Measurements from ENCODE around the gene PLEKHA5.

PLEKHA5 gene

GRCh38 chr12:19093218-19093617 is 36.3 kb upstream of the PLEKHA5 start:
- TF ChIP-seq, protein P1, sequence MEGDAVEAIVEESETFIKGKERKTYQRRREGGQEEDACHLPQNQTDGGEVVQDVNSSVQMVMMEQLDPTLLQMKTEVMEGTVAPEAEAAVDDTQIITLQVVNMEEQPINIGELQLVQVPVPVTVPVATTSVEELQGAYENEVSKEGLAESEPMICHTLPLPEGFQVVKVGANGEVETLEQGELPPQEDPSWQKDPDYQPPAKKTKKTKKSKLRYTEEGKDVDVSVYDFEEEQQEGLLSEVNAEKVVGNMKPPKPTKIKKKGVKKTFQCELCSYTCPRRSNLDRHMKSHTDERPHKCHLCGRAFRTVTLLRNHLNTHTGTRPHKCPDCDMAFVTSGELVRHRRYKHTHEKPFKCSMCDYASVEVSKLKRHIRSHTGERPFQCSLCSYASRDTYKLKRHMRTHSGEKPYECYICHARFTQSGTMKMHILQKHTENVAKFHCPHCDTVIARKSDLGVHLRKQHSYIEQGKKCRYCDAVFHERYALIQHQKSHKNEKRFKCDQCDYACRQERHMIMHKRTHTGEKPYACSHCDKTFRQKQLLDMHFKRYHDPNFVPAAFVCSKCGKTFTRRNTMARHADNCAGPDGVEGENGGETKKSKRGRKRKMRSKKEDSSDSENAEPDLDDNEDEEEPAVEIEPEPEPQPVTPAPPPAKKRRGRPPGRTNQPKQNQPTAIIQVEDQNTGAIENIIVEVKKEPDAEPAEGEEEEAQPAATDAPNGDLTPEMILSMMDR (conservative IDR thresholded peaks at IDR 0.05; ENCODE audit: low read depth, low read length), result no peak
- H3K4me3 ChIP-seq (ENCODE audit: low read depth, low read length), result no peak overlapping the region
- DNase-seq (ENCODE audit: low read depth), result peak; percentile 48

- DNase-seq (ENCODE audit: low read depth), result no peak
- TF ChIP-seq, protein P1 (conservative IDR thresholded peaks at IDR 0.05; ENCODE audit: low read depth, low read length), result no peak
- H3K4me3 ChIP-seq (ENCODE audit: low read depth, low read length), result no peak overlapping the region
These were observed 34.2 kb upstream of the PLEKHA5 start for GRCh38 chr12:19095331-19095730.

DNA sequence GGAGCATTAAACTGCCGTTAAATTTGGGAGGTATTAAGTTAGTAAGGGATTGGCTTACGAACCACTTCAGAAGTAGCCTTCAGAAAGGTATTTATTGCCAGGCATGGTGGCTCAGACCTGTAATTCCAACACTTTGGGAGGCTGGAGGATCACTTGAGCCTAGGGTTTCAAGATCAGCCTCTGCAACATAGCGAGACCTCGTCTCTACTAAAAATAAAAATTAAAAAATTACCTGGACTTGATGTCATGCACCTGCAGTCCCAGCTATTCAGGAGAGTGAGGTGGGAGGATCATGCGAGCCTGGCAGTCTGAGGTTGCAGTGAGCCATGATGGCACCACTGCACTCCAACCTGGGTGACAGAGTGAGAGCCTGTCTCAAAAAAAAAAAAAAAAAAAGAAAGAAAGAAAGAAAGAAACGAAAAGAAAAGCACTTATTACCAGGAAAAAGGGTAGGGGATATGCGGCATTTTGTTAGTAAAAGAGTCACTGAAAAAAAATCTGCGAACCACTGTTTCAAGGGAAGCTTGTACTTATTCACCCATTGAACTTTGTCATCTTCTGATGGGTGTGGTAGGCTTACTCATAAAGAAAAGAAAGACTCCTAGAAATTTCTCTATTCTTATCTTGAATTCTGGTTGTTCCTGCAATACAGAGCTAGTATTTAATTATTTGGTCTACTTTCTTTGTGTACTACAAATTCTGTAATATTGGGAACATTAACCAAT is 33.6 kb upstream of the PLEKHA5 start:
- TF ChIP-seq, protein P1 (conservative IDR thresholded peaks at IDR 0.05; ENCODE audit: low read depth, low read length), result no peak
- H3K4me3 ChIP-seq (ENCODE audit: low read depth, low read length), result no peak overlapping the region
- peak; percentile 22 for DNase-seq (ENCODE audit: low read depth)

DNA sequence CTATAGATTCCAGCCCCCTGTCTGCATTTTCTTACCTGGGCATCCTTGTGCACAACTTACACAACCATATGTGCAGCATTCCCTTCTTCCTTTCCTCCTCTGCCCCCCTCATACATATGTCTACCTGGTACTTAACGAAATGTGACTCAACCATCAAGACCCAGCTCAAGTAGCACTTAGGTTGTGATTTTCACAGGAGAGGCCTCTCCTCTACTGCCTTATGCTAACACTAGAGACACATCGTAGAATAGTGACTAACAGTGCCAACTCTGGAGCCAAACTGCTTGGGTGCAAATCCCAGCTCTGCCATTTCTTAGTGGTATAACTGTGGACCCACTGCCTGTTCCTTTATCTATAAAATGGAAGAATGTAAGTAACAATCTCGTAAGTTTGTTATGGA is 24.1 kb upstream of the PLEKHA5 start:
- TF ChIP-seq, protein P1 (conservative IDR thresholded peaks at IDR 0.05; ENCODE audit: low read depth, low read length), result no peak
- H3K4me3 ChIP-seq (ENCODE audit: low read depth, low read length), result no peak overlapping the region
- DNase-seq (ENCODE audit: low read depth), result no peak

- TF ChIP-seq, protein P1 (conservative IDR thresholded peaks at IDR 0.05; ENCODE audit: low read depth, low read length), result no peak
These were observed 21.8 kb upstream of the PLEKHA5 start for GRCh38 chr12:19107750-19108149.

GRCh38 chr12:19110221-19110940 is 19.2 kb upstream of the PLEKHA5 start:
- TF ChIP-seq, protein P1 (conservative IDR thresholded peaks at IDR 0.05; ENCODE audit: low read depth, low read length), result no peak
- peak; percentile 23 for DNase-seq (ENCODE audit: low read depth)
- H3K4me3 ChIP-seq (ENCODE audit: low read depth, low read length), result no peak overlapping the region

More at GRCh38 chr12:19107750-19108149, 21.8 kb upstream of the PLEKHA5 start:
- DNase-seq (ENCODE audit: low read depth), result no peak
- H3K4me3 ChIP-seq (ENCODE audit: low read depth, low read length), result no peak overlapping the region
